Renal cortex interstitium (tissue), 11 donors: ENCODE results near the gene PNPT1. TPM values are rescaled to one million over a fixed set of nuclear protein-coding genes. Genes with fewer than 3 reads are reported as not detected.
"Not testable (repeated sequence)": the region's sequence is repeated elsewhere in the genome, so short reads cannot be mapped to it uniquely, and the experiment has no call there.

Experiments used
- DNase-seq, 11 donors: peaks; one replicate each; pipeline ENCODE4 v3.0.0-alpha.2; 2013; ENCODE audit warnings: low read depth in 9 of 11, low spot score in 4 of 11; ENCODE audit errors: extremely low read depth in 1 of 11
- polyA plus RNA-seq, 3 donors: library from polyadenylated mRNA; unstranded; fragments of 120-200 nt; gene quantifications; one replicate each; pipeline ENCODE4 v1.2.1, GENCODE V29; 2013; ENCODE audit not compliant: insufficient read length in 3 of 3

The PNPT1 gene
- polyA plus RNA-seq, 3 donors: 21.9 to 28.3 (median 25.7) TPM

GRCh38 chr2:55610954-55611743 is 82.5 kb downstream of the PNPT1 start:
- no peak for DNase-seq

DNA sequence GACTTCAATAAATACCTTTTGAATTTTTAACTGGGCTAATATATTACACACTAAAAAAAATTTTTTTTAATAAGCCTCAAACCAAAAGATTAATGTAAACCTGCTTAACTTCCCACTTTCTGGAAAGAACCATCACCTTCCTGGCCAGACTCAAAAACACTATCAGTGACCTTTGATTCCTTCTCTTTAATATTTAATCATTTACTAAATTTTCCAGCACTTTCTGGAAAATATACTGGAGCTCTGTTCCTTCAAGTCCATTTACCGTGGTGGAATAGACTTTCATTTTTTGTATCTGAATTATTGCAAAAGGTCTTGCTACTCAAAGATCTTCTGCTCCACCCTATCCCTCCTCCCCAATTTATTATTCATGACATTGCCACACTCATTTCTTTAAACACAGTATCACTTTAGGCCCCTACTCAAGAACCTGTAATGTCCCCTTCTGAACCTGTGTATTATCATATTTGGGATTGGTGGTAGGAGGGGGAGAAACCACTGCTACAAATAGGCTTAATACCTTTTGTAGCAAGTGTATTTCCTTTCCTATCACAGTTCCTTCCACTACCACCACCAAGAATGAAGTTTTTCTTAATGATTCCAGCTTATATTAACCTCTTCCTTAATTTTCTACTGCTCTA is 83.6 kb downstream of the PNPT1 start:
- DNase-seq: no peak

DNA sequence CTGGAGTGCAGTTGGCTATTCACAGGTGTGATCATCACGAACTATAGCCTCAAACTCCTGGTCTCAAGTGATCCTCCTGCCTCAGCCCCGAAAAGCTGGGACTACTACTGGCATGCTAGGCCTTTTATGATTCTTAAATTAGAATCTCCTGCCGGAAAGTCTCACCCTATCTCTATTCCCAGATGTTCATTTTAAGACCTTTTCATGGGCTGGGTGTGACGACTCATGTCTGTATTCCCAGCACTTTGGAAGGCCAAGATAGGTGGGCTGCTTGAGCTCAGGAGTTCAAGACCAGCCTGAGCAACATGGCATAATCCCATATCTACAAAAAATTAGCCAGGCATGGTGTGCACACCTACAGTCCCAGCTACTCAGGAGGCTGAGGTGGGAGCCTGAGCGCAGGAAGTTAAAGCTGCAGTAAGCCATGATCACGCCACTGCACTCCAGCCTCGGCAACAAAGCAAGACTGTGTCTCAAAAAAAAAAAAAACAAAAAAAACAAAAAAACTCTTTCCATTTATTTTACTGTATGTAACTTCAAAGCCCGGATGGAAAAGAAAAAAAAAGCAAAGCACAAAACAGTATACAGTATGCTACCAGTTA is 84.3 kb downstream of the PNPT1 start:
- DNase-seq: no peak

DNA sequence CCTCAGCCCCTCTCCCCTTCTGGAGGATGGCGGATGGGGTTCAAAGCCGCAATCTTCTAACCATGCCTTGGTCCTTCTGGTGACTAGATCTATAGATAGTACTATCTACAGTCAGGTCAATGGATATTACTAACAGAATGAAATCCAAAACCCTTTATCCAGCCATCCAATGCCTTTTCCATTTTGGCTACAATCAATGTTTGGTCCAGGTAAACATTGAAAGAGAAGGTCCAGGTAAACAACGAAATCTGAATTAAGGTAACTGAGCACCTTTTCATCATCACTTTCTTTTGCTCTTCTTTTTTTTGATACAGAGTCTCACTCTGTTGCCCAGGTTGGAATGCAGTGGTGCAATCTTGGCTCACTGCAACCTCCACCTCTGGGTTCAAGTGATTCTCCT is 85.9 kb downstream of the PNPT1 start:
- no peak for DNase-seq

DNA sequence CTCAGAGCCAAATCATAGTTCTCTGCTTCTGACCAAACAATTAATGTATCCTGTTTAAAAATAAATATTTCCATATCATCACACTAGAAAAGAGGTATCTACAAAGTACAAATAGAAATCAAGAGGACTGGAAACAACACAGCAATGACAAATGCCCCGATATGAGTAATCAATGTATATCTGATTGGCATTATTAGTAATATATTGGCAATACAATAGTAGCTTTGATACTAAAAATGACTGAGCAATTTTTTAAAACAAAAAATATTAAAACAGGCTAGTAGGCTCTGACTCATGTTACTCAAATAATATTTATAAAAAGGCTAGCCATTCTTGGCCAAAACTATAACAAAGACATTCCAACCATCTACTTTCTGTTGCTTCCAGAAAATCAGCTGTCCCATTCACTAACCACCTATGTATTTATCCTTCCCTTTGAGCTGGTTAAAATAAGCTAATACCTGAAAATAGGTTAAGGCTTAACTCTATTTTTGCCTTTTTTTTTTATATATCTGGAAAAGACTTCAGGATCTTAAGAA is 89.5 kb downstream of the PNPT1 start:
- no peak for DNase-seq

DNA sequence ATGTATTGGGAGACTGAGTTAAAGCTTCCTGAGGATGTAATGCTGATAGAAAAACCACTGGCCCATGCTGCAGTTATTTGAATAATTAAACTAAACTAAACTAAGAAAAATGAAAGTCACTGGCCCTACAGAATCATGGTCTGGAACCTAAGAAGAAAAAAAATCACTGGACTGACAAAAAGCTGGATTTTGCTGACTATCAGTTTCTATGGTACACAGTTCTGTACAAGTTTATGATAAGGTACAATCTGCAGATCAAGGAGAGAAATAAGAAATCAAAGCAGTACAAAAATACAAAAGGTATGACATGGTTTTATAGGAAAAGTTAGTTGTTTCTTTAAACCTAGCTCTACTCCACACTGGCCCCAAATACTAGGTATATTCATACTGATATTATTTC is 91.8 kb downstream of the PNPT1 start:
- DNase-seq: no peak

- DNase-seq: no peak
Measured at GRCh38 chr2:55598056-55598795, 95.4 kb downstream of the PNPT1 start.

DNA sequence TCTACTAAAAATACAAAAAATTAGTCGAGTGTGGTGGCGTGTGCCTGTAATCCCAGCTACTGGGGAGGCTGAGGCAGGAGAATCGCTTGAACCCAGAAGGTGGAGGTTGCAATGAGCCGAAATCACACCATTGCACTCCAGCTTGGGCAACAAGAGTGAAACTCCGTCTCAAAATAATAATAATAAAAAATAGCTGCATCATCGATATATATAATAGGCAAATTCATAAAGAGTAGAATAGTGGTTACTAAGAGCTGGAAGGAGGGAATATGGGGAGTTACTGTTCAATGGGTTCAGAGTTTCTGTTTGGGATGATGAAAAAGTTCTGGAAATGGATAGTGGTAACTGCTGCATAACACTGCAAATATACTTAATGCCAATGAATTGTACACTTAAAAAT is 96.8 kb downstream of the PNPT1 start:
- not testable (repeated sequence) for DNase-seq

- DNase-seq: no peak
Measured at GRCh38 chr2:55595536-55595935, 98.1 kb downstream of the PNPT1 start.

GRCh38 chr2:55592130-55592529 is 101.5 kb downstream of the PNPT1 start:
- DNase-seq: no peak

GRCh38 chr2:55590810-55591440 is 102.7 kb downstream of the PNPT1 start:
- DNase-seq: no peak

DNA sequence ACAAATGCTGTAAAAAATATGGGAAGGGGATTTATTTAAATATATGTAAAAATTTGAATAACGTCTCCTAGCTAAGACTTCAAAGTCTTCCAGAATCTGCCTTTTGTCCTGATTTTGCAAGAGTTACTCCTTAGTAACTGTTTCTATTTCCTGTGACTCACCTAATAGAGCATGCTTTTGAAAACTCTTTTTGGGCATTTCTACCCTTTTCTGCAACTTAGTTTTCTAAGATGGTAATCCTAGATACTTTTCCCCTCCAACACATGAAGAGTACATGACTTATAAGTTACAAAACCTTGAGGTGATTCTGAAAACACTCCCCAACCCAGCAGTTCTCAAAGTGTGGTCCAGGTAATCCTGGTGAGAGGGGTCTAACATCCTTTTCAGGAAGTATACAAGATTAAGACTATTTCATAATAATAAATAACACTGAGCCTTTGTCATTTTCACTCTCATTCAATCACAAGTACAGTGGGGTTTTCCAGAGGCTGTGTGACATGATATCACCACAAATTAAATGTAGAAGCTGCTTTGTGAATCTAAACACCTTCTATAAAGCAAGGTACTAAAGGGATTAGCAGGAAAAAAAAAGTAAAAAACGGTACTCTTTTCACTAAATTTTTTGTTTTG is 108.1 kb downstream of the PNPT1 start:
- DNase-seq: no peak

Other genes starting within 250 kb of the PNPT1 start
- 100 to 1,000 TPM in 2 of 3 donors, 10 to 100 TPM in 1; 86.2 to 108 (median 107) TPM for gene CFAP36, start 174.1 kb downstream of the PNPT1 start, polyA plus RNA-seq
- gene PPP4R3B, start 76.2 kb downstream of the PNPT1 start, polyA plus RNA-seq: 10 to 100 TPM; 68.0 to 82.9 (median 80.1) TPM
- 100 to 1,000 TPM in 1 of 3 donors, 10 to 100 TPM in 2; 94.1 to 104 (median 97.8) TPM for gene EFEMP1, start 229.9 kb upstream of the PNPT1 start, polyA plus RNA-seq